Left ventricle myocardium inferior (tissue), 1 donor: ENCODE data around the gene GRXCR1. TPM values are rescaled to one million over a fixed set of nuclear protein-coding genes. Genes with fewer than 3 reads are reported as not detected.

Source experiments
- DNase-seq: peaks from one replicate; pipeline ENCODE4 v3.0.0-alpha.2; 2020
- H3K27ac ChIP-seq: fragments of 200-600 bp; replicated peaks from 2 replicates; pipeline ENCODE4 v1.8.0; 2021
- H3K27me3 ChIP-seq: fragments of 200-600 bp; 2 replicates; pipeline ENCODE4 v1.8.0; 2021; ENCODE audit warnings: low read depth
- H3K36me3 ChIP-seq: fragments of 200-600 bp; 2 replicates; pipeline ENCODE4 v1.8.0; 2021
- H3K4me1 ChIP-seq: fragments of 200-600 bp; 2 replicates; pipeline ENCODE4 v1.8.0; 2021
- H3K4me3 ChIP-seq: fragments of 200-600 bp; 2 replicates; pipeline ENCODE4 v1.8.0; 2021; ENCODE audit warnings: mild to moderate bottlenecking, moderate library complexity
- H3K9me3 ChIP-seq: fragments of 200-600 bp; replicated peaks from 2 replicates; pipeline ENCODE4 v1.8.0; 2021
- CTCF ChIP-seq: fragments of 200-600 bp; IDR thresholded peaks from 2 replicates; pipeline ENCODE4 v1.8.0; 2021; ENCODE audit warnings: antibody characterized with exemption, mild to moderate bottlenecking, borderline replicate concordance
- intact Hi-C: fragments of 100-400 bp; cut with micrococcal nuclease; formaldehyde crosslinking; loops from one replicate; pipeline ENCODE4 v1.11.0; 2022
- total RNA-seq: library from RNA; stranded (reverse); fragmentation: NEBNext Ultra II Directional; extraction: Animal tissue kit (Norgen Biotek cat#: 25700); gene quantifications from one replicate; pipeline ENCODE4 v1.2.1, GENCODE V29; 2021
- donor health status: DM: no; HTN: yes; CAD: no; lungs with severe emphysema.

Gene GRXCR1
- total RNA-seq, 1 donor from 2014 or later = not detected

DNA sequence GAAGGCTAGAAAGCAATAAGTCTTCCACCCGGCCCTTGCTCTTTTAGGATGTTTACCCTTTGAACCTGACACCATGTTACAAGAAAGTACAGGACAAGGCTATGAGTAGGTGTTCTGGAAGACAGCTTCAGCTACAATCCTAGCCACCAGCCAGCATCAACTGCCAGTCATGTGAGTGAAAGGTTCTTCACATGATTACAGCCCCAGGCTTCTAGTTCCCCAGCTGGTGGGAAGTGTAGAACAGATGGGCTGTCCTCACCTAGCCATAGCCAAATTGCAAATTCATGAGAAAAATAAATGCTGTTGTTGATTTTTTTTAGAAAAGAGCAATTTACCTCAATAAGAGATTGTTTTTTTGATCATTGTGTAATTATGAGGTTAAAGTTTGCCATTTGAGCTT lies 60.8 kb downstream of the GRXCR1 start:
- no peaks in the 10 kb centered on the region for H3K9me3 ChIP-seq
- no peak for DNase-seq
- H3K4me3 ChIP-seq = no peak overlapping the region
- peaks cover 13% of the 10 kb centered on the region for H3K4me1 ChIP-seq
- no peaks in the 10 kb centered on the region for H3K27me3 ChIP-seq
- H3K27ac ChIP-seq = no peak overlapping the region
- no peak for TF ChIP-seq CTCF
- intact Hi-C loops = no loop called here
- H3K36me3 ChIP-seq = no peaks in the 10 kb centered on the region

DNA sequence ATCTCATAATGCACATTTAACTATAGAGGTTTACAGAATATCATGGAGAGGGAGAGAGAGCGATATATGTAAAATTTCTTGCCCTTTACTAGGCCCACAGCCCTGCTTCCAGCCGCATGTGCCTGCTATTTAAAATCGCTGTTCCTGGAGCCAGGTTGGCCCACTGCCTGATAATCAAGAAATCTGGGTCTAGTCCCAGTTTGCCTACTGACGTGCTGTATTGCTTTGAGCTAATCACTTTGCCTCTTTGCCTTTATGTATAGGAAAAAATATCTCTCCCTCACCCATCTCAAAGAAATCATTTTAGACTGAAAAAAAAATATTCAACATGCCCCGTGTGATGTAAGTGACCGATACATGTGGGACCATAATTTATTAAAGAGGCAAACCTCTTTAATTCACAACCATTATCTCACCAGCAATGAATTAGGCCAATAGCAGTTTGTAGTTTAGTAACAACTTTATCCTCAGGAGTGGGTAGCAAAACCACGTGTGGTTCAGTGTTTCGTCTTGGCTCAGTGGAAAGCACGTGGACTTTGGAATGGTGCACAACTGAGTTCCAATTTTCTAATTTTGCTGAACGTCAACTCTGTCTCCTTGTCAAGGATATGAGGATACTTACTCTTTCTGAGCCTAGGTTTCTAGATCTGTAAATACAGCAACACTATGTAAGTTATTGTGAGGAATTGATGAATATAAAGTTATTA lies 62.6 kb downstream of the GRXCR1 start:
- no peak for TF ChIP-seq CTCF
- Histone ChIP-seq H3K4me3 (no peak overlapping the region), H3K27me3 (no peaks in the 10 kb centered on the region), H3K9me3 (no peaks in the 10 kb centered on the region), H3K27ac (peak overlapping the region; percentile 14), H3K4me1 (peaks cover 13% of the 10 kb centered on the region), H3K36me3 (no peaks in the 10 kb centered on the region)
- DNase-seq = peak; percentile 34
- intact Hi-C loops = no loop called here

GRCh38 chr4:42955746-42956505 lies 63.4 kb downstream of the GRXCR1 start:
- no peak for DNase-seq
- Histone ChIP-seq H3K9me3 (no peaks in the 10 kb centered on the region), H3K27ac (no peak overlapping the region), H3K4me1 (peaks cover 13% of the 10 kb centered on the region), H3K27me3 (no peaks in the 10 kb centered on the region), H3K4me3 (no peak overlapping the region), H3K36me3 (no peaks in the 10 kb centered on the region)
- TF ChIP-seq CTCF = no peak
- intact Hi-C loops = no loop called here

DNA sequence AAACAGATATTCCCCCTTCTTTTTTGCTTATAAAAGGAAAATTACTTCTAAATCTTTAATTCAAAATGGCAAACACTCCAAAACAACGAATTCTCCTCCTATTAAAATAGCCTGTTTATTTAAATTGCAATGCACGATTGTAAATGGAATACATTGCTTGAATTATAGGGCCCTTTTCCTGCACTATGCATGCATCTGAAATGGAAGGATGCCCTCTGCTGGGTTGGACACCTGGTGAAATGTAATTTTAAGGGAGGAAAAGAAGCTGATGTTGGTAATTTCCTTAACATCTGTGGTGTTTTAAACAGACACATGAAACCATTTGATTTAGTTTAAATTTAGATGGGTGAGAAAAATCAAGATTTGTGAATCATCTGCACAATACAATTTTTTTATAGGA lies 72.8 kb downstream of the GRXCR1 start:
- no peaks in the 10 kb centered on the region for H3K9me3 ChIP-seq
- no peak for DNase-seq
- no peak overlapping the region for H3K27ac ChIP-seq
- intact Hi-C loops = no loop called here
- TF ChIP-seq CTCF = peak; percentile 37
- no peak overlapping the region for H3K4me3 ChIP-seq
- no peaks in the 10 kb centered on the region for H3K36me3 ChIP-seq
- no peaks in the 10 kb centered on the region for H3K27me3 ChIP-seq
- H3K4me1 ChIP-seq = no peaks in the 10 kb centered on the region

DNA sequence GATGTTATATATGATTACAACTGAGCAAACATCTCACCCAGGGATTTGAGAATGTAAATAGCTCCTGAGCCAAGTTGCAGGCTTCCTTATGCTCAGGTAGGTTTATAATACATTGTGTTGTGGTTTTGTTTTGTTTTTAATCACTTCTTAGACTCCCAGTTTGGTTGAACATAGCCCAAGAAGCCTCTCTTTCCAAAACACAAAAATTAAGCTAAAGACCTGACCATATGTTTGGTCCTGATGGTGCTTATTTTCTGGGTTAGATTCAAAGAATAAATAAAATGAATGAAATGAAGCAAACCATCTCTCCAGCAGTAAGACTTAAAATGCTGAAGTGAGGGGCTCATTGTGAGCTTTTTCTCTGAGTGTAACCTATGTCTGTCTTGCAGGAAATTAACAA lies 93.5 kb downstream of the GRXCR1 start:
- no peak overlapping the region for H3K4me3 ChIP-seq
- no peak overlapping the region for H3K27ac ChIP-seq
- H3K9me3 ChIP-seq = peaks cover 40% of the 10 kb centered on the region
- H3K27me3 ChIP-seq = no peaks in the 10 kb centered on the region
- no peak for DNase-seq
- H3K36me3 ChIP-seq = no peaks in the 10 kb centered on the region
- no peaks in the 10 kb centered on the region for H3K4me1 ChIP-seq
- intact Hi-C loops = no loop called here
- no peak for TF ChIP-seq CTCF
